ENCODE results near the gene DUSP6. TPM values are rescaled to one million over a fixed set of nuclear protein-coding genes. Genes with fewer than 3 reads are reported as not detected.

DUSP6 gene
- total RNA-seq, 1 experiment from 2014 or later: 20.3 TPM

GRCh38 chr12:89345376-89345775, 6.9 kb downstream of the DUSP6 start:
- H3K4me1 ChIP-seq (ENCODE audit: control insufficient read depth, insufficient read depth, low read length): peaks cover 30% of the 10 kb centered on the region
- no peaks in the 10 kb centered on the region for H3K36me3 ChIP-seq (ENCODE audit: control insufficient read depth, insufficient read depth, low read length)
- no TSS peak for BruUV-seq (replicated peaks)
- no peak overlapping the region for H3K4me3 ChIP-seq (ENCODE audit: low read depth in 2 of 2, low read length in 2 of 2)
- no peak for DNase-seq (ENCODE audit: low read depth, low spot score)
- in situ Hi-C loops (cut with HindIII; ENCODE audit: low pct_unique_long_range_greater_than_20kb, low sequenced_read_pairs): no loop called here
- ChIA-PET POLR2A (no interaction called here), CTCF (no interaction called here)
- H3K27me3 ChIP-seq (ENCODE audit: control insufficient read depth, insufficient read depth, low read length): no peaks in the 10 kb centered on the region
- ATAC-seq: no peak
- H3K27ac ChIP-seq (ENCODE audit: low read length): no peak overlapping the region
- intact Hi-C loops (cut with micrococcal nuclease; ENCODE audit: unreplicated experiment): no loop called here
- TF ChIP-seq POLR2AphosphoS5 (IDR thresholded peaks at IDR 0.05; ENCODE audit: low read depth, low read length) (no peak), CTCF (IDR thresholded peaks at IDR 0.05) (no peak), TCF7L2 (IDR thresholded peaks at IDR 0.05; ENCODE audit: low read depth, low read length) (no peak), REST (IDR thresholded peaks at IDR 0.05; ENCODE audit: insufficient read depth in 1 of 2, low read depth in 2 of 2, low read length in 1 of 2) (no peak), SIN3A (IDR thresholded peaks at IDR 0.05; ENCODE audit: borderline replicate concordance, insufficient read depth, low read depth, low read length) (no peak)
- H3K9me3 ChIP-seq (ENCODE audit: control insufficient read depth, insufficient read depth, low read depth, low read length): no peaks in the 10 kb centered on the region

- in situ Hi-C loops (cut with HindIII; ENCODE audit: low pct_unique_long_range_greater_than_20kb, low sequenced_read_pairs): no loop called here
- POLR2A ChIA-PET: no interaction called here
- BruUV-seq (replicated peaks): no TSS peak
- DNase-seq (ENCODE audit: low read depth, low spot score) (no peak), ATAC-seq (no peak)
- Histone ChIP-seq H3K4me3 (ENCODE audit: low read depth in 2 of 2, low read length in 2 of 2) (no peak overlapping the region), H3K9me3 (ENCODE audit: control insufficient read depth, insufficient read depth, low read depth, low read length) (no peaks in the 10 kb centered on the region), H3K4me1 (ENCODE audit: control insufficient read depth, insufficient read depth, low read length) (peaks cover 26% of the 10 kb centered on the region), H3K27me3 (ENCODE audit: control insufficient read depth, insufficient read depth, low read length) (no peaks in the 10 kb centered on the region), H3K36me3 (ENCODE audit: control insufficient read depth, insufficient read depth, low read length) (no peaks in the 10 kb centered on the region), H3K27ac (ENCODE audit: low read length) (no peak overlapping the region)
- intact Hi-C loops (cut with micrococcal nuclease; ENCODE audit: unreplicated experiment): no loop called here
- CTCF ChIA-PET: no interaction called here
- TF ChIP-seq TCF7L2 (IDR thresholded peaks at IDR 0.05; ENCODE audit: low read depth, low read length): no peak
- no peak for TF ChIP-seq POLR2AphosphoS5 (IDR thresholded peaks at IDR 0.05; ENCODE audit: low read depth, low read length)
- no peak for TF ChIP-seq SIN3A (IDR thresholded peaks at IDR 0.05; ENCODE audit: borderline replicate concordance, insufficient read depth, low read depth, low read length)
- TF ChIP-seq CTCF (IDR thresholded peaks at IDR 0.05): no peak
- no peak for TF ChIP-seq REST (IDR thresholded peaks at IDR 0.05; ENCODE audit: insufficient read depth in 1 of 2, low read depth in 2 of 2, low read length in 1 of 2)
These were observed 7.5 kb downstream of the DUSP6 start for GRCh38 chr12:89344862-89345202.

All from Panc1 (cell line).